HepG2 (cell line): ENCODE measurements around the gene EPB41L5. TPM values are rescaled to one million over a fixed set of nuclear protein-coding genes. Genes with fewer than 3 reads are reported as not detected.
A peak's percentile ranks its signal among the peaks of the same experiment; 100 is the strongest.

Experiments
- AKNA ChIP-seq: sonication (generic); formaldehyde crosslinking; IDR thresholded peaks from 2 replicates; pipeline ENCODE4 v1.4.0; 2020; ENCODE audit warnings: missing genetic modification reagents, borderline replicate concordance
- FOXM1 ChIP-seq: sonication (generic); formaldehyde crosslinking; IDR thresholded peaks from 2 replicates; pipeline ENCODE4 v1.5.0; 2020; ENCODE audit warnings: missing genetic modification reagents
- GATAD2A ChIP-seq: IDR thresholded peaks from 2 replicates; pipeline ENCODE4 v1.6.1; 2016
- HNF4A ChIP-seq: sonication (generic); formaldehyde crosslinking; IDR thresholded peaks from 2 replicates; pipeline ENCODE4 v1.4.0; 2020; ENCODE audit warnings: missing genetic modification reagents
- KAT8 ChIP-seq: IDR thresholded peaks from 2 replicates; pipeline ENCODE4 v1.6.1; 2016; ENCODE audit warnings: missing genetic modification reagents, missing compliant biosample characterization
- MAX ChIP-seq: IDR thresholded peaks from 2 replicates; pipeline ENCODE4 v1.6.1; 2012; ENCODE audit warnings: inconsistent platforms
- NR3C1 ChIP-seq: sonication (generic); formaldehyde crosslinking; IDR thresholded peaks from 2 replicates; pipeline ENCODE4 v1.4.0; 2020; ENCODE audit warnings: missing genetic modification reagents
- ONECUT2 ChIP-seq: sonication (generic); formaldehyde crosslinking; IDR thresholded peaks from 2 replicates; pipeline ENCODE4 v1.4.0; 2020; ENCODE audit warnings: missing genetic modification reagents
- PAXIP1 ChIP-seq: sonication (generic); formaldehyde crosslinking; conservative IDR thresholded peaks from 2 replicates; pipeline ENCODE4 v1.4.0; 2020; ENCODE audit warnings: mild to moderate bottlenecking, missing genetic modification reagents, moderate library complexity
- REPIN1 ChIP-seq: sonication (generic); formaldehyde crosslinking; IDR thresholded peaks from 2 replicates; pipeline ENCODE4 v1.8.0; 2022; ENCODE audit warnings: missing genetic modification reagents, low read depth, mild to moderate bottlenecking, borderline replicate concordance
- SCMH1 ChIP-seq: sonication (generic); formaldehyde crosslinking; IDR thresholded peaks from 2 replicates; pipeline ENCODE4 v1.9.0; 2021; ENCODE audit warnings: missing genetic modification reagents, mild to moderate bottlenecking, borderline replicate concordance
- ZBTB8A ChIP-seq: sonication (generic); formaldehyde crosslinking; IDR thresholded peaks from 2 replicates; pipeline ENCODE4 v1.4.0; 2020; ENCODE audit warnings: mild to moderate bottlenecking, low read depth, missing genetic modification reagents, borderline replicate concordance
- ZFP37 ChIP-seq: sonication (generic); formaldehyde crosslinking; IDR thresholded peaks from 2 replicates; pipeline ENCODE4 v1.4.0; 2020; ENCODE audit warnings: missing genetic modification reagents, borderline replicate concordance
- ZNF234 ChIP-seq: sonication (generic); formaldehyde crosslinking; conservative IDR thresholded peaks from 2 replicates; pipeline ENCODE4 v1.5.1; 2020; ENCODE audit warnings: mild to moderate bottlenecking, missing genetic modification reagents
- polyA plus RNA-seq, 8 experiments: library from polyadenylated mRNA; depleted of rRNA in 3 of 8; stranded (reverse) in 7 of 8; unstranded in 1 of 8; fragments of >200 nt; fragmentation: Illumina TruSeq in 4 of 8; extraction: Trizol in 4 of 8; gene quantifications; 2 replicates each; pipeline versions ENCODE4 v1.2.1 to v1.2.3, GENCODE V29; 2011 to 2016; ENCODE audit warnings: low read depth in 4 of 8, missing spikeins in 1 of 8, mixed read lengths in 1 of 8; ENCODE audit not compliant: insufficient read depth in 1 of 8
- total RNA-seq, 5 experiments: library from RNA; depleted of rRNA; stranded (reverse); fragments of >200 nt; fragmentation: Illumina TruSeq; extraction: Trizol; gene quantifications; 2 replicates each; pipeline ENCODE4 v1.2.3, GENCODE V29; 2016; ENCODE audit warnings: low read depth in 1 of 5
- TF ChIP-seq, protein P1 (sequence below): sonication (generic); formaldehyde crosslinking; IDR thresholded peaks from 2 replicates; pipeline ENCODE4 v1.4.0; 2020; ENCODE audit warnings: missing genetic modification reagents
- TF ChIP-seq, protein P2 (sequence below): sonication (generic); formaldehyde crosslinking; IDR thresholded peaks from 2 replicates; pipeline ENCODE4 v1.4.0; 2020; ENCODE audit warnings: mild to moderate bottlenecking, low read depth, missing genetic modification reagents

EPB41L5 gene
- total and polyA plus RNA-seq, 2 of the 13 experiments (the other 11 are each of a cell fraction or from before 2014, with no cell fraction given), result 40.5 to 47.5 TPM

- TF ChIP-seq KAT8 (peak; percentile 90), GATAD2A (CRISPR knock-in tag) (peak; percentile 100), ZNF234 (CRISPR knock-in tag) (no peak), MAX (peak; percentile 71), SCMH1 (CRISPR knock-in tag) (no peak), ZBTB8A (no peak), FOXM1 (CRISPR knock-in tag) (no peak), NR3C1 (CRISPR knock-in tag) (no peak), ONECUT2 (CRISPR knock-in tag) (peak; percentile 84), REPIN1 (peak; percentile 94; the same call in 1 of the 2 replicates), AKNA (CRISPR knock-in tag) (no peak), HNF4A (CRISPR knock-in tag) (peak; percentile 92), PAXIP1 (peak; percentile 99), ZFP37 (CRISPR knock-in tag) (no peak)
- TF ChIP-seq, protein P1, sequence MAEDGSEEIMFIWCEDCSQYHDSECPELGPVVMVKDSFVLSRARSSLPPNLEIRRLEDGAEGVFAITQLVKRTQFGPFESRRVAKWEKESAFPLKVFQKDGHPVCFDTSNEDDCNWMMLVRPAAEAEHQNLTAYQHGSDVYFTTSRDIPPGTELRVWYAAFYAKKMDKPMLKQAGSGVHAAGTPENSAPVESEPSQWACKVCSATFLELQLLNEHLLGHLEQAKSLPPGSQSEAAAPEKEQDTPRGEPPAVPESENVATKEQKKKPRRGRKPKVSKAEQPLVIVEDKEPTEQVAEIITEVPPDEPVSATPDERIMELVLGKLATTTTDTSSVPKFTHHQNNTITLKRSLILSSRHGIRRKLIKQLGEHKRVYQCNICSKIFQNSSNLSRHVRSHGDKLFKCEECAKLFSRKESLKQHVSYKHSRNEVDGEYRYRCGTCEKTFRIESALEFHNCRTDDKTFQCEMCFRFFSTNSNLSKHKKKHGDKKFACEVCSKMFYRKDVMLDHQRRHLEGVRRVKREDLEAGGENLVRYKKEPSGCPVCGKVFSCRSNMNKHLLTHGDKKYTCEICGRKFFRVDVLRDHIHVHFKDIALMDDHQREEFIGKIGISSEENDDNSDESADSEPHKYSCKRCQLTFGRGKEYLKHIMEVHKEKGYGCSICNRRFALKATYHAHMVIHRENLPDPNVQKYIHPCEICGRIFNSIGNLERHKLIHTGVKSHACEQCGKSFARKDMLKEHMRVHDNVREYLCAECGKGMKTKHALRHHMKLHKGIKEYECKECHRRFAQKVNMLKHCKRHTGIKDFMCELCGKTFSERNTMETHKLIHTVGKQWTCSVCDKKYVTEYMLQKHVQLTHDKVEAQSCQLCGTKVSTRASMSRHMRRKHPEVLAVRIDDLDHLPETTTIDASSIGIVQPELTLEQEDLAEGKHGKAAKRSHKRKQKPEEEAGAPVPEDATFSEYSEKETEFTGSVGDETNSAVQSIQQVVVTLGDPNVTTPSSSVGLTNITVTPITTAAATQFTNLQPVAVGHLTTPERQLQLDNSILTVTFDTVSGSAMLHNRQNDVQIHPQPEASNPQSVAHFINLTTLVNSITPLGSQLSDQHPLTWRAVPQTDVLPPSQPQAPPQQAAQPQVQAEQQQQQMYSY (CRISPR knock-in tag), result no peak
- TF ChIP-seq, protein P2, sequence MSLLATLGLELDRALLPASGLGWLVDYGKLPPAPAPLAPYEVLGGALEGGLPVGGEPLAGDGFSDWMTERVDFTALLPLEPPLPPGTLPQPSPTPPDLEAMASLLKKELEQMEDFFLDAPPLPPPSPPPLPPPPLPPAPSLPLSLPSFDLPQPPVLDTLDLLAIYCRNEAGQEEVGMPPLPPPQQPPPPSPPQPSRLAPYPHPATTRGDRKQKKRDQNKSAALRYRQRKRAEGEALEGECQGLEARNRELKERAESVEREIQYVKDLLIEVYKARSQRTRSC (CRISPR knock-in tag), result no peak
These were observed 54.1 kb downstream of the EPB41L5 start (continued) for GRCh38 chr2:120066800-120067547.
